ENCODE data around the gene AP3D1. TPM values are rescaled to one million over a fixed set of nuclear protein-coding genes. Genes with fewer than 3 reads are reported as not detected.

Gene AP3D1
- total and polyA plus RNA-seq, 7 donors: 43.1 to 127 (median 55.7) TPM

- H3K4me1 ChIP-seq: no peaks in the 10 kb centered on the region
- H3K27ac ChIP-seq: no peak overlapping the region
- H3K27me3 ChIP-seq: no peaks in the 10 kb centered on the region
- H3K9me3 ChIP-seq: no peaks in the 10 kb centered on the region
- DNase-seq: no peak
- peaks cover 75 to 100% (median 92%) of the 10 kb centered on the region in 4 donors for H3K36me3 ChIP-seq
- no peak for TF ChIP-seq POLR2A (IDR thresholded peaks at IDR 0.05)
- TF ChIP-seq EP300 (IDR thresholded peaks at IDR 0.05): no peak
- 96% methylated on average over 25 of the region's 25 CpGs for WGBS, 2 donors
- no peak overlapping the region for H3K4me3 ChIP-seq
- intact Hi-C loops (cut with DNase I): no loop called here
Measured at GRCh38 chr19:2116507-2116906, 34.9 kb downstream of the AP3D1 start.

- no peak for TF ChIP-seq POLR2AphosphoS5 (IDR thresholded peaks at IDR 0.05)
- no peak for TF ChIP-seq CTCF (IDR thresholded peaks at IDR 0.05)
- TF ChIP-seq POLR2A (IDR thresholded peaks at IDR 0.05): no peak
- TF ChIP-seq EP300 (IDR thresholded peaks at IDR 0.05): no peak
- intact Hi-C loops (cut with DNase I): no loop called here
- Histone ChIP-seq H3K4me1 (no peaks in the 10 kb centered on the region), H3K4me3 (no peak overlapping the region), H3K27ac (no peak overlapping the region), H3K36me3 (peaks cover 74 to 100% (median 92%) of the 10 kb centered on the region in 4 donors), H3K9me3 (no peaks in the 10 kb centered on the region), H3K27me3 (no peaks in the 10 kb centered on the region)
- WGBS, 2 donors: 96% methylated on average over 24 of the region's 24 CpGs
- DNase-seq: no peak
Measured at GRCh38 chr19:2115911-2116426, 35.4 kb downstream of the AP3D1 start.

- 96 to 97% methylated on average over 25 of the region's 25 CpGs for WGBS, 2 donors
- no peak for DNase-seq
- TF ChIP-seq POLR2A (IDR thresholded peaks at IDR 0.05) (no peak), POLR2AphosphoS5 (IDR thresholded peaks at IDR 0.05) (no peak), EP300 (IDR thresholded peaks at IDR 0.05) (no peak), CTCF (IDR thresholded peaks at IDR 0.05) (no peak)
- H3K4me3 ChIP-seq: no peak overlapping the region
- no peaks in the 10 kb centered on the region for H3K9me3 ChIP-seq
- no peaks in the 10 kb centered on the region for H3K27me3 ChIP-seq
- no peak overlapping the region for H3K27ac ChIP-seq
- H3K36me3 ChIP-seq: peaks cover 74 to 100% (median 92%) of the 10 kb centered on the region in 4 donors
- no peaks in the 10 kb centered on the region for H3K4me1 ChIP-seq
- intact Hi-C loops (cut with DNase I): no loop called here
Measured at GRCh38 chr19:2115324-2115723, 36.0 kb downstream of the AP3D1 start.

- Histone ChIP-seq H3K9me3 (no peaks in the 10 kb centered on the region), H3K27ac (no peak overlapping the region), H3K36me3 (peaks cover 76 to 100% (median 92%) of the 10 kb centered on the region in 4 donors), H3K27me3 (no peaks in the 10 kb centered on the region), H3K4me3 (no peak overlapping the region), H3K4me1 (no peaks in the 10 kb centered on the region)
- TF ChIP-seq CTCF (IDR thresholded peaks at IDR 0.05) (no peak), POLR2A (IDR thresholded peaks at IDR 0.05) (no peak), EP300 (IDR thresholded peaks at IDR 0.05) (no peak), POLR2AphosphoS5 (IDR thresholded peaks at IDR 0.05) (no peak)
- intact Hi-C loops (cut with DNase I): no loop called here
- DNase-seq: no peak
- 95 to 96% methylated on average over 21 of the region's 21 CpGs for WGBS, 2 donors
Measured at GRCh38 chr19:2114821-2115220, 36.5 kb downstream of the AP3D1 start.

GRCh38 chr19:2114218-2114617 is 37.1 kb downstream of the AP3D1 start:
- Histone ChIP-seq H3K27me3 (no peaks in the 10 kb centered on the region), H3K27ac (no peak overlapping the region), H3K4me3 (no peak overlapping the region), H3K9me3 (no peaks in the 10 kb centered on the region), H3K4me1 (no peaks in the 10 kb centered on the region), H3K36me3 (peaks cover 81 to 100% (median 96%) of the 10 kb centered on the region in 4 donors)
- WGBS, 2 donors: 93 to 95% methylated on average over 9 of the region's 9 CpGs
- DNase-seq: no peak
- intact Hi-C loops (cut with DNase I): no loop called here
- no peak for TF ChIP-seq CTCF (IDR thresholded peaks at IDR 0.05)
